ENCODE results near the gene GLRX3.

GLRX3 gene

GRCh38 chr10:130191380-130191779 is 55.2 kb downstream of the GLRX3 start:
- no peak overlapping the region for H3K4me3 ChIP-seq (ENCODE audit: low read length in 2 of 2)
- peaks cover 0 to 2% of the 10 kb centered on the region in 2 donors for H3K9me3 ChIP-seq (replicated peaks in 1 of 2; ENCODE audit: control insufficient read depth in 2 of 2, insufficient read depth in 1 of 2, low read depth in 1 of 2, low read length in 2 of 2)
- no peak overlapping the region for H3K4ac ChIP-seq (ENCODE audit: low read length)
- H2BK5ac ChIP-seq (ENCODE audit: low read length), result no peak overlapping the region
- H3K4me2 ChIP-seq (ENCODE audit: insufficient read depth, low read length, poor library complexity, severe bottlenecking), result no peak overlapping the region
- no peak overlapping the region for H2BK15ac ChIP-seq (ENCODE audit: low read length)
- no CpG with 5 or more reads among the region's 22 CpGs for WGBS, 2 donors (ENCODE audit: extremely low coverage in 2 of 2, insufficient read length in 2 of 2, insufficient replicate concordance in 1 of 2)
- no peak overlapping the region for H2BK120ac ChIP-seq (ENCODE audit: low read depth, low read length)
- H3K27me3 ChIP-seq (ENCODE audit: control insufficient read depth in 3 of 3, insufficient read depth in 3 of 3, low read depth in 1 of 3, low read length in 3 of 3), result no peaks in the 10 kb centered on the region
- H3K79me1 ChIP-seq (ENCODE audit: low read depth, low read length), result no peaks in the 10 kb centered on the region
- H3K4me1 ChIP-seq (ENCODE audit: control insufficient read depth in 2 of 2, insufficient read depth in 1 of 2, low read depth in 1 of 2, low read length in 2 of 2), result peaks cover 0 to 12% of the 10 kb centered on the region in 2 donors
- H2BK12ac ChIP-seq (ENCODE audit: low read length), result no peak overlapping the region
- peak overlapping the region; percentile 38 for H3K18ac ChIP-seq (ENCODE audit: low read length)
- peaks cover 3 to 22% of the 10 kb centered on the region in 2 donors for H3K36me3 ChIP-seq (replicated peaks in 1 of 2; ENCODE audit: control insufficient read depth in 2 of 2, insufficient read depth in 2 of 2, low read length in 2 of 2)
- DNase-seq (ENCODE audit: low spot score), result no peak
- H3K14ac ChIP-seq (ENCODE audit: low read length), result no peak overlapping the region
- no peak overlapping the region for H4K8ac ChIP-seq (ENCODE audit: low read depth, low read length)
- H2AK5ac ChIP-seq (ENCODE audit: low read depth, low read length), result no peak overlapping the region
- H4K91ac ChIP-seq (ENCODE audit: low read depth, low read length, poor library complexity), result no peak overlapping the region
- H3K9ac ChIP-seq (ENCODE audit: low read depth, low read length, poor library complexity), result no peak overlapping the region
- no peak overlapping the region for H3K27ac ChIP-seq (replicated peaks; ENCODE audit: low read length)
- no peak overlapping the region for H2AFZ ChIP-seq (ENCODE audit: low read length)
- H3K23ac ChIP-seq (ENCODE audit: low read depth, low read length, poor library complexity), result no peak overlapping the region

- Histone ChIP-seq H2BK5ac (ENCODE audit: low read length) (no peak overlapping the region), H3K23ac (ENCODE audit: low read depth, low read length, poor library complexity) (no peak overlapping the region)
Measured at GRCh38 chr10:130192276-130192848, 56.2 kb downstream of the GLRX3 start.

GRCh38 chr10:130193033-130193432 is 56.8 kb downstream of the GLRX3 start:
- Histone ChIP-seq H3K27ac (replicated peaks; ENCODE audit: low read length) (no peak overlapping the region), H2AK5ac (ENCODE audit: low read depth, low read length) (no peak overlapping the region), H3K9me3 (replicated peaks in 1 of 2; ENCODE audit: control insufficient read depth in 2 of 2, insufficient read depth in 1 of 2, low read depth in 1 of 2, low read length in 2 of 2) (peaks cover 0 to 2% of the 10 kb centered on the region in 2 donors), H3K4me2 (ENCODE audit: insufficient read depth, low read length, poor library complexity, severe bottlenecking) (no peak overlapping the region), H3K4me1 (ENCODE audit: control insufficient read depth in 2 of 2, insufficient read depth in 1 of 2, low read depth in 1 of 2, low read length in 2 of 2) (peaks cover 0 to 12% of the 10 kb centered on the region in 2 donors), H2AFZ (ENCODE audit: low read length) (no peak overlapping the region), H3K9ac (ENCODE audit: low read depth, low read length, poor library complexity) (no peak overlapping the region), H3K4ac (ENCODE audit: low read length) (no peak overlapping the region), H2BK120ac (ENCODE audit: low read depth, low read length) (no peak overlapping the region), H4K91ac (ENCODE audit: low read depth, low read length, poor library complexity) (no peak overlapping the region), H3K79me1 (ENCODE audit: low read depth, low read length) (no peaks in the 10 kb centered on the region), H3K18ac (ENCODE audit: low read length) (no peak overlapping the region), H3K14ac (ENCODE audit: low read length) (no peak overlapping the region), H3K27me3 (ENCODE audit: control insufficient read depth in 3 of 3, insufficient read depth in 3 of 3, low read depth in 1 of 3, low read length in 3 of 3) (no peaks in the 10 kb centered on the region), H3K36me3 (replicated peaks in 1 of 2; ENCODE audit: control insufficient read depth in 2 of 2, insufficient read depth in 2 of 2, low read length in 2 of 2) (peaks cover 3 to 9% of the 10 kb centered on the region in 2 donors), H2BK5ac (ENCODE audit: low read length) (no peak overlapping the region), H4K8ac (ENCODE audit: low read depth, low read length) (no peak overlapping the region), H3K23ac (ENCODE audit: low read depth, low read length, poor library complexity) (no peak overlapping the region), H2BK15ac (ENCODE audit: low read length) (no peak overlapping the region), H3K4me3 (ENCODE audit: low read length in 2 of 2) (peak overlapping the region in 1 of 2 donors; percentile 14), H2BK12ac (ENCODE audit: low read length) (peak overlapping the region; percentile 7)
- no CpG with 5 or more reads among the region's 5 CpGs for WGBS, 2 donors (ENCODE audit: extremely low coverage in 2 of 2, insufficient read length in 2 of 2, insufficient replicate concordance in 1 of 2)
- DNase-seq (ENCODE audit: low spot score), result no peak

More at GRCh38 chr10:130192276-130192848, 56.2 kb downstream of the GLRX3 start:
- no peak overlapping the region for H3K27ac ChIP-seq (replicated peaks; ENCODE audit: low read length)
- H3K4ac ChIP-seq (ENCODE audit: low read length), result no peak overlapping the region
- H2BK12ac ChIP-seq (ENCODE audit: low read length), result no peak overlapping the region
- H4K8ac ChIP-seq (ENCODE audit: low read depth, low read length), result no peak overlapping the region
- no peaks in the 10 kb centered on the region for H3K27me3 ChIP-seq (ENCODE audit: control insufficient read depth in 3 of 3, insufficient read depth in 3 of 3, low read depth in 1 of 3, low read length in 3 of 3)
- peaks cover 0 to 12% of the 10 kb centered on the region in 2 donors for H3K4me1 ChIP-seq (ENCODE audit: control insufficient read depth in 2 of 2, insufficient read depth in 1 of 2, low read depth in 1 of 2, low read length in 2 of 2)
- no peak overlapping the region for H2BK15ac ChIP-seq (ENCODE audit: low read length)
- no peaks in the 10 kb centered on the region for H3K79me1 ChIP-seq (ENCODE audit: low read depth, low read length)
- no peak overlapping the region for H3K9ac ChIP-seq (ENCODE audit: low read depth, low read length, poor library complexity)
- peaks cover 3 to 15% of the 10 kb centered on the region in 2 donors for H3K36me3 ChIP-seq (replicated peaks in 1 of 2; ENCODE audit: control insufficient read depth in 2 of 2, insufficient read depth in 2 of 2, low read length in 2 of 2)
- no CpG with 5 or more reads among the region's 10 CpGs for WGBS, 2 donors (ENCODE audit: extremely low coverage in 2 of 2, insufficient read length in 2 of 2, insufficient replicate concordance in 1 of 2)
- no peak overlapping the region for H3K4me3 ChIP-seq (ENCODE audit: low read length in 2 of 2)
- no peak overlapping the region for H4K91ac ChIP-seq (ENCODE audit: low read depth, low read length, poor library complexity)
- H2BK120ac ChIP-seq (ENCODE audit: low read depth, low read length), result no peak overlapping the region
- no peak overlapping the region for H3K14ac ChIP-seq (ENCODE audit: low read length)
- no peak for DNase-seq (ENCODE audit: low spot score)
- peaks cover 0 to 2% of the 10 kb centered on the region in 2 donors for H3K9me3 ChIP-seq (replicated peaks in 1 of 2; ENCODE audit: control insufficient read depth in 2 of 2, insufficient read depth in 1 of 2, low read depth in 1 of 2, low read length in 2 of 2)
- no peak overlapping the region for H3K4me2 ChIP-seq (ENCODE audit: insufficient read depth, low read length, poor library complexity, severe bottlenecking)
- no peak overlapping the region for H2AFZ ChIP-seq (ENCODE audit: low read length)
- no peak overlapping the region for H3K18ac ChIP-seq (ENCODE audit: low read length)
- no peak overlapping the region for H2AK5ac ChIP-seq (ENCODE audit: low read depth, low read length)

DNA sequence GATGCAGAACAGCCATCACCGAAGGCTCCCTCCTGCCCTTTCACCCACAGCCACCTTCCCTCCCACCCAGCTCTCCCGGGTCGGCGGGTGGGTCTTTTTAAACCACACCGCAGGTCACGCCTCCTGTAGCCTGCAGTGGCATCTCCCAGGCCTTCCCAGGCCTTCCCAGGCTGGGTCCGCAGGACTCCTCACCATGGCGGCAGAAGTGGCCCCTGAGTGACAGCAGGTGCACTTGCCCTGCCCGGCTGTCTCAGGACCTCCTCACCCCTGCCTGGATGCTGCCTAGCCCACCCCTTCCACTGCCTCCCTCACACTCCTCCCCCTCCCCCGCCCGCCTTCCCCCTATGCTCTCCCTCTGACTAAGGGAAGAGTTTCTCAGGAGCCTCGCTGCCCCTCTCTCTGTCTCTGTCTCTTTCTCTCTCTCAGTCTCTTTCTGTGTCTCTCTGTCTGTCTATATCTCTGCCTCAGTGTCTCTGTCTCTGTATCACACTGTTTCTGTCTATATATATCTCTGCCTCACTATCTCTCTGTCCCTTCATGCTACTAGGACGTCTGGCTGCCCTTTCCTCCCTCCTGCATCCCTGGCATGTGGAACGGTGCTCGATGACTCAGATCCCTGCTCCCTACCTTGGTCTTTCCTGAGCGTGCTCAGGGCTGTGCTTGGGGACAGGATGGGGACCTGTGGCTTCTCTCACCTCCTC is 57.5 kb downstream of the GLRX3 start:
- DNase-seq (ENCODE audit: low spot score), result no peak
- Histone ChIP-seq H3K4ac (ENCODE audit: low read length) (peak overlapping the region; percentile 60), H3K27me3 (ENCODE audit: control insufficient read depth in 3 of 3, insufficient read depth in 3 of 3, low read depth in 1 of 3, low read length in 3 of 3) (no peaks in the 10 kb centered on the region), H3K14ac (ENCODE audit: low read length) (peak overlapping the region; percentile 50), H3K27ac (replicated peaks; ENCODE audit: low read length) (no peak overlapping the region), H3K36me3 (replicated peaks in 1 of 2; ENCODE audit: control insufficient read depth in 2 of 2, insufficient read depth in 2 of 2, low read length in 2 of 2) (peaks cover 3% of the 10 kb centered on the region in 2 donors), H2BK12ac (ENCODE audit: low read length) (peak overlapping the region; percentile 35), H2AK5ac (ENCODE audit: low read depth, low read length) (peak overlapping the region; percentile 67), H4K8ac (ENCODE audit: low read depth, low read length) (no peak overlapping the region), H3K23ac (ENCODE audit: low read depth, low read length, poor library complexity) (no peak overlapping the region), H2BK15ac (ENCODE audit: low read length) (no peak overlapping the region), H3K79me1 (ENCODE audit: low read depth, low read length) (no peaks in the 10 kb centered on the region), H3K18ac (ENCODE audit: low read length) (peak overlapping the region; percentile 80), H2BK120ac (ENCODE audit: low read depth, low read length) (no peak overlapping the region), H3K9me3 (replicated peaks in 1 of 2; ENCODE audit: control insufficient read depth in 2 of 2, insufficient read depth in 1 of 2, low read depth in 1 of 2, low read length in 2 of 2) (peaks cover 0 to 2% of the 10 kb centered on the region in 2 donors), H3K4me1 (ENCODE audit: control insufficient read depth in 2 of 2, insufficient read depth in 1 of 2, low read depth in 1 of 2, low read length in 2 of 2) (peaks cover 0 to 12% of the 10 kb centered on the region in 2 donors), H3K4me2 (ENCODE audit: insufficient read depth, low read length, poor library complexity, severe bottlenecking) (no peak overlapping the region), H4K91ac (ENCODE audit: low read depth, low read length, poor library complexity) (no peak overlapping the region), H2BK5ac (ENCODE audit: low read length) (no peak overlapping the region), H3K4me3 (ENCODE audit: low read length in 2 of 2) (peak overlapping the region in 1 of 2 donors; percentile 14), H2AFZ (ENCODE audit: low read length) (no peak overlapping the region), H3K9ac (ENCODE audit: low read depth, low read length, poor library complexity) (no peak overlapping the region)
- WGBS, 2 donors (ENCODE audit: extremely low coverage in 2 of 2, insufficient read length in 2 of 2, insufficient replicate concordance in 1 of 2), result no CpG with 5 or more reads among the region's 16 CpGs

Data from neuronal stem cell (in vitro differentiated cells).